HG03457 (cell line): ENCODE measurements around the gene ADCY6.

ENCODE experiments used
- ATAC-seq: cut with Tn5 transposase; IDR thresholded peaks from one replicate; pipeline ENCODE4 v1.9.1; 2021; ENCODE audit warnings: moderate number of reproducible peaks; ENCODE audit not compliant: unreplicated experiment

Gene ADCY6

GRCh38 chr12:48786591-48787544, 2.0 kb downstream of the ADCY6 start:
- no peak for ATAC-seq

GRCh38 chr12:48783432-48783831, 5.5 kb downstream of the ADCY6 start:
- ATAC-seq: no peak

DNA sequence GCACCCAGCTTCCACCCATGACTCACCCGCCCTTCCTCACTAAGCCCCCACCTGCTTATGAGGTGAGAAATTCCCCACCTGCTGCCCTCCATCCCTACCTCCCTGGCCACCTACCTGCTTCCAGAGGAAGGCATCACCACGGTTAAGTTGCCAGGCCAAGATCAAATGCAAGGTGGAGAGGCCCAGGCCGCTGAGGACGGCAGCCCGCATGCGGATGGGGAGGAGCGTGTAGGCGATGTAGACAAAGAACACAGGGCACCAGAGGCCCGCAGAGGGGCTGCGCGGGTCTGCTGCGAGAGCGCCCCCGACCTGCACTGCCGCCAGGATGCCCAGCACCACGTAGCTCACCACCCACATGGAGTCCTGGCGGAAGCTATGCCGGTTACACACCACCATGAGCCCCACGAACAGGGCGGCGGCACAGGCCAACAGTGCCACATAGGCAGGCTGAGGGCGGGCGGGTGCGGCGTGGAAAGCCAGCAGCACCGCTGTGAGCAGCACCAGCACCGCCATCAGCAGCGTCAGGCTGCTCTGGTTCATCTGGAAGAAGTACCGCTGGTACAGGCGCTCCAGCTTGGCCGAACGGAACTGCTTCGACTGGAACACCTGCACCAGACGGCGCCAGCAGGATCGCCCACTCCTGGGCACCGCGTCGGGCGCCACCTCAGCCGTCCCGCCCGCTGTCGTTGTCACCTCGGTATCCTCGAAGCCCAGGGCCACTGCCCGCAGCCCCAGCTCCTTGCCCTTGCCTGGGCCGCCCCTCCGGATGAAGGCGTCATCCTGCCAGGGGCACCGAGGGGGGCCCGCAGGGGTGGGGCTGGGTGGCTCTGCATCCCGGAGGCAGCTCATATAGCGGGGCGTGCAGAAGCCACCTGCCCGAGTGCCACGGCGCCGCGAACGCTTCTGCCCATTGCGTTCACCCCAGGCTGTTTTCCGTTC, 6.2 kb downstream of the ADCY6 start:
- no peak for ATAC-seq

DNA sequence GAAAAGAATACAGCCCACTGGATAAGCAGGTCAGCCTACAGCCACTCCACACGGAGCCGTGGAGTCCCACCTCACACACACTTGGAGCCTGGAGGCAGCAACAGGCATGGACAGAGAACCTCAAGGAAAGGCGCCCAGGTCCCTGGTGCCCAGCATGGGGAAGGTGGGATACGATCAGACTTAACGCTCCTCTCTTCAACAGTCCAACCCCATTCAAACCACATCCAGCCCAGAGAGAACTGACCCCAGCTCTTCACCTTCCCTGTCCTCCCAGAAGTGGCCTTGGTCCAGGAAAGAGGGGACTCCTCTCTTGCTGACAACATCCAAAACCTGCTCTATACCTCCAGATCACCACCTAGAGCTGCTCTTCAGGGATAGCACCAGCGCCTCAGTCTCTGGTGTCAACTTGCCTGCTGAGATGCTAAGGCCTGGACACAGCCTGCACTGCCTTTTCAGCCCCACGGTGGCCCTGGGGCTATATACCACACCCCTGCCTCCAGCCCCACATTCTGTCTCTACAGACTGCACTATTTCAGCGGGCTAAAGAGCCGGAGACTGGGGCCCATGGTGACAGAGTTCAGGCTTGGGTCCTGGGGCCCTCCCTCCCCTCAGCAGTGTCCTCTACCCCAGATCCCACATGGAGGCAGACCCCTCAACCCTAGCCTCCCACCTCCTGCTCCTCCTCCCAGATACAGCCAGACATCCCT, 7.0 kb downstream of the ADCY6 start:
- ATAC-seq: no peak

DNA sequence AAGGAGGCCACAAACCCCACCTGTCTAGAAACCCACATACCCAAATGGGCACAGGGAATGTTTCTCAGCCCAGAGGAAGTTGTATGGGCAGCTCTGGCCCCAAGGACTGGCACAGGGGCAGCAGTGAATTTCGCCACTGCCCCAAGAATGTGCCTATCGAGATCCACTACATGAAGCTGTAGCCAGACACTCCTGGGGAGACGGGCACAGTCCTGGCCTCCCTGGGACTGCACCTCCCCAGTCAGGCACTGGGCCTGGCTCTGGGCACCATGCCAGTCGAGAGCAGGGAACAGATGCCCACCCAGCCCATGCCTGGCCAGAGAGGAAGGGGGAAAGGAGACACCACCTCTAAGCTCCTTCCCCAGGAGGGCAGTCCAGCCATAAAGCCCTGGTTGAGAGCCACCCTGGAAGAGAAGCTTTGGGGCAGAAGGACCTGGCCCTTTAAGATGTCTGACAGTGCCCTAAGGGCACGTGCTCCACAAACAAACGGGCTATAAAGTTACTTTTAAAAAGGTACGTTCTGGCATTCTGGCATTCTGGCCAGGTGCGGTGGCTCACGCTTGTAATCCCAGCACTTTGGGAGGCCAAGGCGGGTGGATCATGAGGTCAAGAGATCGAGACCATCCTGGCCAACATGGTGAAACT, 8.4 kb downstream of the ADCY6 start:
- no peak for ATAC-seq

GRCh38 chr12:48779869-48780268, 9.0 kb downstream of the ADCY6 start:
- ATAC-seq: no peak

GRCh38 chr12:48777501-48778400, 11.1 kb downstream of the ADCY6 start:
- ATAC-seq: no peak

DNA sequence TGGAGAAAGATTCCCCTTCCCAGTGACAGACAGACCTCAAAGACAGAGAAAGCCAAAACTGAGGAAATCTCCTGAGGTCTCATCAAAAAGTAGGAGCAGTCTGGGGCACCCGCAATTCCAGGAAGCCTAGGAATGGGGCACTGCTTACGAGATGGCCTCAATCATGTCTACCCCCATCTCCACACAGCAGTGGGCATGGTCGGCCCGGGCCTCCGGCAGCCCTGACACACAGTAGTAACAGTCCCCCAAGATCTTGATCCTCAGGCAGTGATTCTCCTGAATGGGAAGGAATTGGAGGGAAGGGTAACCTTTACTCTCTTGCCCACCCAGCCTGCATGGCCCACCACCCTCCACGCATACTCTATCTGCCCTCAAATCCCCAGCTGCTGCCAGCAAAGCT, 11.9 kb downstream of the ADCY6 start:
- ATAC-seq: no peak

DNA sequence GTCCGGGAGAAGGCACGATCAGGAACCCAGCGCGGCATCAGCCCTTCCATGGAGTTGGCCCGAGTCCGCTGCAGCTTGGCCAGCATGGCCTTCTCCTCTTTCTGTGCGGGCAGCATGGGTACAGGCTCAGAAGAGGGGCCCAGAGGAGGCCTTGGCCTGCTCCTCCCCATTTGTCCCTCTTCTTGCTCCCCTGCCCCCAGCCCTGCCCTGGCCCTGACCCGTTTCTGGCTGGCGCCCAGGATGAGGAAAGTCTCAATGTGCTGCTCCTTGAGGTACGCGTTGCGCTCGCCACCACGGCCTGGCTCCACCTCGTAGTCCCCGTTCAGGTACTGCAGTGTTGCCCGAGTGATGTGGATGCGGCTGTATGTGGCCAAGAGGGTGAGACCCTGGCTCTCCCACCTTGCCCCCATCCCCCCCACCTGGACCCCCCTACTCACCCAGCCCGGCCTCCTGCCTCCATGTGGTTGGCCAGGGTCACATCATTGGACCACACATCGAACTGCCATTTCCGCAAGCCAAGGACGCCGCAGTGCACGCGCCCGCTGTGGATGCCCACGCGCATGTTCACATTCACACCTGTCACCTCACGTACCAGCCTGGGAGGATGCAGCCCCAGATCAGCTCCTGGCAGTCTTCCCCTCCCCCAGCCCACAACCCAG, 12.8 kb downstream of the ADCY6 start:
- no peak for ATAC-seq

- ATAC-seq: no peak
Measured at GRCh38 chr12:48775299-48775698, 13.6 kb downstream of the ADCY6 start.

DNA sequence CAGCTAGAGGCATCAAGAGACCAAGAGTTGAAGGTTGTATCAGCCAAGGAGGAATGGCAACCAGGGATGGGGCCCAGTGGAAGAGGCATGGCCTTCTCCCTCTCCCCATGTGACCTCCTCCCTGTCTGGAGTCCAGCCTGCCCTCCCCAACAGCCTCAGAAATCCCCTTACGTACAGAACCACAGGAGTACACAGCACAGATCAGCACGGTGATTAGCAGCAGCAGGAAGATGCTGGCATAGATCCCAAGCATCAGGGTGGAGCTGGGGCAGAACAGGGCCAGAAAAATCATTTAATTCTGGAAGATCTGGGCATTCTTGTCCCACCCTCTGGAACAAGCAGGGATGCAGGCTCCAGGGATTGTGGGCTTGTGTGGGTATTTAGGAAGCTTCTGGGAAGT, 14.4 kb downstream of the ADCY6 start:
- ATAC-seq: no peak

DNA sequence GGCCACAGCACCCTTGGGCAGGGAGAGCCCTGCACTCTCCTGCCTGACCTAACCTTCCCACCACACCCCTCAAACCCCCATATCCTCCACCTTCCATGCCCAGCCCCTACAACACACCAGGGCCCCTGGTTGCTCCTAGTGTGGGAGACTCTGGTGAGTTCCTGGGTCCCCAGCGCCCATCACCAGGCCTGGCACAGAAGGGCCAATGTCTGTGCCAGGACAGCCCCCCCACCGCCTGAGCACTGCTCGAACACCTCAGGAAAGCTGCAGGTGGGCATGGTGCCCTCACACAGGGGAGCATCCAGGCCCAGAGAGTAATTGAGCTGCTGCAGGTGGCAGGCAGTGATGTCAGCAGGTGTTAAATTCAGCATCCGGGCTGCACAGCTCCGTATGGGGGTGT, 15.2 kb downstream of the ADCY6 start:
- no peak for ATAC-seq

DNA sequence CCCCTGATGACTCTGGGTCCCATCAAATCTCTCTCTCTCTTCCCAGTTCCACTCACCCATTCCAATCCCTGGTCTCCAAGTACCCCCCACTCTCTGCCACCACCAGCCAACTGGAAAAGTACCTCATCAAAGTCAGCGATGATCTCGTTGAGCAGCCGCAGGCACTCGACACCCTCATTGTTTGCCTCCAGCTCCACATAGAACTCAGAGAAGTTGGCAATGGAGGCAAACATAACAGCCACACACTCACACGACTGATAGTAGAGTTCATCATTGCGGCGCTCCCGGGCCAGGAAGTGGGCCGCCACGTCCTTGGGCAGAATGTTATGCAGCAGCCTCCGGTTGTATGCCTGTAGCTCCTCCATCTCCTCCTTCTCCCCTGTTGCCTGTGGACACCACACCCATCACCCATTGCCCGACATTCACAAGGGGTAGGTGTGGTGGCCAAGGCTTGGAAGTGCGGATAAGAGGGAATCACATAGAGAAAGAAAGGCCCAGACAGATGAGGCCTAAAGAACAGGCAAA, 17.2 kb downstream of the ADCY6 start:
- ATAC-seq: no peak

DNA sequence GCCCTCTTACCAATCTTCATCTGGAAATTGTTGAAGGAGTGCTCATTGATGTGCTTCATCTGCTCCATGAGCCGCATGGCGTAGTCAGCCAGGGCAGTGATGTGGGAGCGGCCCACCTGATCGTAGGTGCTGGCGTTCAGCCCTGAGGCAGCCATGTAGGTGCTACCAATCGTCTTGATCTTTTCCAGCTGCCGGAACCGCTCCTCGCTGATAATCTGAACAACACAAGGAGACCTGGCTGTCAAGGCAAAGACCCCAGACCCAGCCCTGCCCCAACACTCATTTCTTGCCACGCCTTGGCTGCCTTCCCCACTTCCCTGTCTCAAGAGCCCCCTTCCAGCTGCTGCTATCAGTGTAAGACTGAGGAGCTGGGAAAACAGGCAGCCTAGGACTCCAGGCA, 18.1 kb downstream of the ADCY6 start:
- ATAC-seq: no peak

DNA sequence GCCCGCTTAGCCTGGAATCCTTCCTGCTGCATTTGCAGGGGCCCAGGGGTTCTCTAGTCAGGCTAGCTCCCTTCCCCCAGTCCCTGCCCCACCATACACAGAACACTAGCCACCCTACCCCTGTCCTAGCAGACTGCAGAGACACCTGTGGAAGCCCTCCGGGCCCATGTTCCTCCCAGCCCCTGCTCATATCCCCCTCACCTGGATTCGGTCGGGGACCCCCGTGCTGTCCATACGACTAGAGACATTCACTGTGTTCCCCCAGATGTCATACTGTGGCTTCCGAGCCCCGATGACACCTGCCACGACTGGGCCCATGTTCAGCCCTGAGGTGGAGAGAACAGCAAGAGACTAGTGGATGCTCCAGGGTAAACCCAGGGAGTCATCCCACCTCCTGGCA, 20.2 kb downstream of the ADCY6 start:
- no peak for ATAC-seq

DNA sequence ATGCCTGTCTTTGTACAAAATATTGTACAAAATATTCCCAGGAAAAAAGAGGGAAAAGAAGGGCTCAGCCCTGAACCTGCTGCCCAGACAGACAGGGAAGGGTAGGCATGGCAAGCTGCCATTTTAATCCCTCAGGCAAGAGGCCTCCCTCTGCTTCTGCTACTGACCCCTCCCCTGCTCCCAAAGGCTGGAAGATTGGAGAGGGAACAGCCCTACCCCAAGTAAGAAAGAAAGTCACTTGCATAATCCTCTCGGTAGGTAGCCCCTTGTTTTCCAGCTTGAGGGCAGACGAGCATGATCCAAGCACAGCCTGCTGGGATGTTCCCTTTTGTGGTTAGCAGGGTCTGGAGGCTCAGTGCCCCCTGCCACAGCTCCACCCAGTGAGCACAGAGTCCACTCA, 20.7 kb downstream of the ADCY6 start:
- ATAC-seq: no peak

DNA sequence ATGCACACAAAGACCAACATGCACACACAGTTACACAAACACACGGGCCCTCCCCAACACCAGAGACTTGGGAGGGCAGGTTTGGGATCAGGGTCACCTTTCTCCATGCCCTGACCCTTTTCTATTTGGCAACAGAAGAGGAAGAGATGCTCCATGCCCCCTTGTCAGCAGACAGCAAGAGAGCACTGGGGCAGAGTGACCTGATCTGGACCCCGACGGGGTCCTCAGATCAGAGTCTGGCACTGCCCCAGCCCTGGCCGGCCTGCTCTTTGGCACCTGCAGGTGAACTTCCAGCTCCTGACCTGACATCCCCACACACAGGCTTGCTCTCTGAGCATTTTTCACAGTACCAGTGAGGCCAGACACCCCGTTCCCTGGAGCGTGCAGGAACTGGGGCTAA, 21.4 kb downstream of the ADCY6 start:
- no peak for ATAC-seq

DNA sequence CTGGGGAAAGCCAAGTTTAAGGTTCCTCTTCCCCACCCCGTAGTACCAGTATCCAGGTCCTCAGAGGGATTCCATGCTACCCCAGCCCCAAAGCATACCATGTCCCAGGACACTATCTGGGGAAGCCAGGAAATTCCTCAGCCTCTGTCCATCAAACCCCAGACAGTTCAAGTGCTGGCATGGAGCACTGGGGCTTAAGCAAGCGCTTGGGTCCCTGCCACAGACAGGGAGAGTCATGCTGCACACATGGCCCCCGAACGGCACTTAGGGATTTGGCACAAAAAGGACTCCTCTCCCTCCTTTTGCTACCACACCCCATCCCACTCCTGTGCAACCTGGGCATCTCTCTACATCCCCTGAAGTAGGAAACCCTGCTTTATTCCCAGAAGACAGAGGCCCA, 21.8 kb downstream of the ADCY6 start:
- ATAC-seq: no peak

- ATAC-seq: no peak
Measured at GRCh38 chr12:48765753-48766162, 23.1 kb downstream of the ADCY6 start.
